Measurements from ENCODE around the gene TLL2. TPM values are rescaled to one million over a fixed set of nuclear protein-coding genes. Genes with fewer than 3 reads are reported as not detected.
"Not testable (repeated sequence)": the region's sequence is repeated elsewhere in the genome, so short reads cannot be mapped to it uniquely, and the experiment has no call there.

TLL2 gene
- polyA plus RNA-seq, 2 of the 4 experiments (the other 2 are of a cell fraction): 0.08 to 0.13 TPM

GRCh38 chr10:96548589-96548988, 34.9 kb upstream of the TLL2 start:
- ChIA-PET CTCF (no interaction called here), POLR2A (no interaction called here)
- FAIRE-seq (no peak), DNase-seq (ENCODE audit: low read depth in 1 of 2, low spot score in 1 of 2) (no peak), ATAC-seq (no peak)
- Histone ChIP-seq H3K4me3 (no peak overlapping the region), H3K27ac (no peak overlapping the region), H3K9me3 (no peaks in the 10 kb centered on the region), H3K4me2 (no peak overlapping the region), H3K4me1 (no peaks in the 10 kb centered on the region)
- WGBS (ENCODE audit: missing lambda C conversion rate): 93% methylated on average over 5 of the region's 5 CpGs
- no peak for TF ChIP-seq USF2 (IDR thresholded peaks at IDR 0.05)
- TF ChIP-seq GATA3 (IDR thresholded peaks at IDR 0.05; ENCODE audit: borderline replicate concordance): no peak
- no peak for TF ChIP-seq HDAC2 (IDR thresholded peaks at IDR 0.05)
- no peak for TF ChIP-seq JUN (IDR thresholded peaks at IDR 0.05)
- no peak for TF ChIP-seq E2F6 (IDR thresholded peaks at IDR 0.05; ENCODE audit: borderline replicate concordance, low read depth)
- TF ChIP-seq ZNF302 (CRISPR knock-in tag; IDR thresholded peaks at IDR 0.05): no peak
- no peak for TF ChIP-seq ATOH8 (CRISPR knock-in tag; IDR thresholded peaks at IDR 0.05; ENCODE audit: low read depth)
- no peak for TF ChIP-seq EP300 (IDR thresholded peaks at IDR 0.05)
- no peak for TF ChIP-seq ESRRA (IDR thresholded peaks at IDR 0.05; ENCODE audit: borderline replicate concordance, low read length)
- TF ChIP-seq, protein P1, sequence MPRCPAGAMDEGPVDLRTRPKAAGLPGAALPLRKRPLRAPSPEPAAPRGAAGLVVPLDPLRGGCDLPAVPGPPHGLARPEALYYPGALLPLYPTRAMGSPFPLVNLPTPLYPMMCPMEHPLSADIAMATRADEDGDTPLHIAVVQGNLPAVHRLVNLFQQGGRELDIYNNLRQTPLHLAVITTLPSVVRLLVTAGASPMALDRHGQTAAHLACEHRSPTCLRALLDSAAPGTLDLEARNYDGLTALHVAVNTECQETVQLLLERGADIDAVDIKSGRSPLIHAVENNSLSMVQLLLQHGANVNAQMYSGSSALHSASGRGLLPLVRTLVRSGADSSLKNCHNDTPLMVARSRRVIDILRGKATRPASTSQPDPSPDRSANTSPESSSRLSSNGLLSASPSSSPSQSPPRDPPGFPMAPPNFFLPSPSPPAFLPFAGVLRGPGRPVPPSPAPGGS (IDR thresholded peaks at IDR 0.05): no peak
- TF ChIP-seq HMGXB4 (CRISPR knock-in tag; IDR thresholded peaks at IDR 0.05; ENCODE audit: borderline replicate concordance): no peak
- TF ChIP-seq POLR2A (IDR thresholded peaks at IDR 0.05; ENCODE audit: low read length): no peak
- no peak for TF ChIP-seq CTCF (IDR thresholded peaks at IDR 0.05)
- no peak for TF ChIP-seq ELK1 (IDR thresholded peaks at IDR 0.05; ENCODE audit: low read depth, low read length)
- no peak for TF ChIP-seq KDM5A (IDR thresholded peaks at IDR 0.05)
- TF ChIP-seq RNF2 (IDR thresholded peaks at IDR 0.05; ENCODE audit: borderline replicate concordance, low read depth): no peak
- TF ChIP-seq, protein P2, sequence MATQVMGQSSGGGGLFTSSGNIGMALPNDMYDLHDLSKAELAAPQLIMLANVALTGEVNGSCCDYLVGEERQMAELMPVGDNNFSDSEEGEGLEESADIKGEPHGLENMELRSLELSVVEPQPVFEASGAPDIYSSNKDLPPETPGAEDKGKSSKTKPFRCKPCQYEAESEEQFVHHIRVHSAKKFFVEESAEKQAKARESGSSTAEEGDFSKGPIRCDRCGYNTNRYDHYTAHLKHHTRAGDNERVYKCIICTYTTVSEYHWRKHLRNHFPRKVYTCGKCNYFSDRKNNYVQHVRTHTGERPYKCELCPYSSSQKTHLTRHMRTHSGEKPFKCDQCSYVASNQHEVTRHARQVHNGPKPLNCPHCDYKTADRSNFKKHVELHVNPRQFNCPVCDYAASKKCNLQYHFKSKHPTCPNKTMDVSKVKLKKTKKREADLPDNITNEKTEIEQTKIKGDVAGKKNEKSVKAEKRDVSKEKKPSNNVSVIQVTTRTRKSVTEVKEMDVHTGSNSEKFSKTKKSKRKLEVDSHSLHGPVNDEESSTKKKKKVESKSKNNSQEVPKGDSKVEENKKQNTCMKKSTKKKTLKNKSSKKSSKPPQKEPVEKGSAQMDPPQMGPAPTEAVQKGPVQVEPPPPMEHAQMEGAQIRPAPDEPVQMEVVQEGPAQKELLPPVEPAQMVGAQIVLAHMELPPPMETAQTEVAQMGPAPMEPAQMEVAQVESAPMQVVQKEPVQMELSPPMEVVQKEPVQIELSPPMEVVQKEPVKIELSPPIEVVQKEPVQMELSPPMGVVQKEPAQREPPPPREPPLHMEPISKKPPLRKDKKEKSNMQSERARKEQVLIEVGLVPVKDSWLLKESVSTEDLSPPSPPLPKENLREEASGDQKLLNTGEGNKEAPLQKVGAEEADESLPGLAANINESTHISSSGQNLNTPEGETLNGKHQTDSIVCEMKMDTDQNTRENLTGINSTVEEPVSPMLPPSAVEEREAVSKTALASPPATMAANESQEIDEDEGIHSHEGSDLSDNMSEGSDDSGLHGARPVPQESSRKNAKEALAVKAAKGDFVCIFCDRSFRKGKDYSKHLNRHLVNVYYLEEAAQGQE (IDR thresholded peaks at IDR 0.05): no peak
- no peak for TF ChIP-seq HOXB5 (CRISPR knock-in tag; IDR thresholded peaks at IDR 0.05)

DNA sequence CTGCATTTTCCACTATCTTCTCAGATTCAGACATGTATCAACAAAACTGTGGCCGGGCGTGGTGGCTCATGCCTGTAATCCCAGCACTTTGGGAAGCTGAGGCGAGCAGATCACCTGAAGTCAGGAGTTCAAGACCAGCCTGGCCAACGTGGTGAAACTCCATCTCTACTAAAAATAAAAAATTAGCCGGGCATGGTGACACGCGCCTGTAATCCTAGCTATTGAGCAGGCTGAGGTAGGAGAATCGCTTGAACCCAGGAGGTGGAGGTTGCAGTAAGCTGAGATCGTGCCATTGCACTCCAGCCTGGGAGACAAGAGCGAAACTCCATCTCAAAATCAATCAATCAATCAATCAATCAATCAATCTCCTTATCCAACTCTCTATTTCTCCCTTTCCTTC, 31.8 kb upstream of the TLL2 start:
- 95% methylated on average over 10 of the region's 10 CpGs for WGBS (ENCODE audit: missing lambda C conversion rate)
- not testable (repeated sequence) for H3K4me2 ChIP-seq; H3K4me3 ChIP-seq; FAIRE-seq; H3K9me3 ChIP-seq; DNase-seq (ENCODE audit: low read depth in 1 of 2, low spot score in 1 of 2); H3K4me1 ChIP-seq; ATAC-seq; H3K27ac ChIP-seq
- ChIA-PET POLR2A (interaction anchor here (1.2 kb wide), 1 partner anchor 12 kb away, joined by 3 read pairs; no protein-coding TSS in a partner anchor), CTCF (interaction anchor here (0.7 to 1.3 kb wide), 3 partner anchors 31 to 73 kb away, joined by 3 read pairs; partner anchors contain the start of gene TLL2)
